Measurements from ENCODE around the gene CLPTM1L. TPM values are rescaled to one million over a fixed set of nuclear protein-coding genes. Genes with fewer than 3 reads are reported as not detected.
"Not testable (repeated sequence)": the region's sequence is repeated elsewhere in the genome, so short reads cannot be mapped to it uniquely, and the experiment has no call there.

Gene CLPTM1L
- polyA plus RNA-seq, 3 donors = 14.1 to 76.2 (median 35.0) TPM

- no peak for TF ChIP-seq CTCF (IDR thresholded peaks at IDR 0.05)
- peaks cover 26% of the 10 kb centered on the region for H3K4me1 Mint-ChIP-seq
- Histone ChIP-seq H3K79me2 (ENCODE audit: insufficient read depth, low read length) (peaks cover 28% of the 10 kb centered on the region), H3K4me1 (ENCODE audit: control insufficient read depth in 1 of 2, insufficient read depth in 2 of 2, low read length in 2 of 2) (peaks cover 16 to 30% of the 10 kb centered on the region in 2 donors), H3K4me3 (replicated peaks in 1 of 3; ENCODE audit: low read depth in 2 of 3, low read length in 3 of 3) (peak overlapping the region in 1 of 3 experiments; percentile 80), H3K27ac (ENCODE audit: low read depth in 1 of 2, low read length in 2 of 2) (peak overlapping the region in 1 of 2 donors; percentile 67), H2AFZ (ENCODE audit: insufficient read depth, low read depth, low read length, poor library complexity, severe bottlenecking) (no peak overlapping the region), H3K36me3 (replicated peaks in 1 of 2; ENCODE audit: control insufficient read depth in 1 of 2, insufficient read depth in 2 of 2, low read length in 2 of 2) (peaks cover 44 to 51% of the 10 kb centered on the region in 2 donors), H3K4me2 (replicated peaks; ENCODE audit: extremely low read depth, low read length, poor library complexity, severe bottlenecking) (peak overlapping the region; percentile 95), H3K9ac (ENCODE audit: insufficient read depth, low read length, poor library complexity, severe bottlenecking) (no peak overlapping the region), H3K9me3 (replicated peaks in 1 of 2; ENCODE audit: control insufficient read depth in 1 of 2, insufficient read depth in 1 of 2, low read length in 2 of 2) (no peaks in the 10 kb centered on the region), H3K27me3 (ENCODE audit: control insufficient read depth in 2 of 2, insufficient read depth in 2 of 2, low read length in 2 of 2) (no peaks in the 10 kb centered on the region), H4K20me1 (ENCODE audit: insufficient read depth, low read length) (peaks cover 5% of the 10 kb centered on the region)
- H3K27me3 Mint-ChIP-seq (ENCODE audit: low read depth in 3 of 3) = peaks cover 0 to 2% (median 0%) of the 10 kb centered on the region in 3 donors
- peak overlapping the region in 1 of 2 donors; percentile 85 for H3K4me3 Mint-ChIP-seq
- no peak for DNase-seq
- intact Hi-C loops (cut with micrococcal nuclease) = loop anchor here (5.0 to 10.0 kb wide), 5 partner anchors 131 to 451 kb away; partner anchors contain the start of genes BRD9 (in 1 of the 2), MRPL36 (in 1 of the 2) and TRIP13 (in 1 of the 2)
- peak overlapping the region in 1 of 7 donors; percentile 29 for H3K27ac Mint-ChIP-seq
- H3K9me3 Mint-ChIP-seq = no peaks in the 10 kb centered on the region
- H3K36me3 Mint-ChIP-seq = peaks cover 36 to 47% of the 10 kb centered on the region in 2 donors
- WGBS (ENCODE audit: insufficient coverage) = 93% methylated on average over 5 of the region's 9 CpGs
Measured at GRCh38 chr5:1343315-1343751, 1.6 kb downstream of the CLPTM1L start.

GRCh38 chr5:1342711-1343110, 2.2 kb downstream of the CLPTM1L start:
- H3K36me3 Mint-ChIP-seq = peaks cover 42 to 54% of the 10 kb centered on the region in 2 donors
- H3K27me3 Mint-ChIP-seq (ENCODE audit: low read depth in 3 of 3); DNase-seq; H3K9ac ChIP-seq (ENCODE audit: insufficient read depth, low read length, poor library complexity, severe bottlenecking); H2AFZ ChIP-seq (ENCODE audit: insufficient read depth, low read depth, low read length, poor library complexity, severe bottlenecking); H4K20me1 ChIP-seq (ENCODE audit: insufficient read depth, low read length); H3K4me3 Mint-ChIP-seq; H3K27ac ChIP-seq (ENCODE audit: low read depth in 1 of 2, low read length in 2 of 2); H3K27me3 ChIP-seq (ENCODE audit: control insufficient read depth in 2 of 2, insufficient read depth in 2 of 2, low read length in 2 of 2); H3K4me2 ChIP-seq (replicated peaks; ENCODE audit: extremely low read depth, low read length, poor library complexity, severe bottlenecking); H3K9me3 ChIP-seq (replicated peaks in 1 of 2; ENCODE audit: control insufficient read depth in 1 of 2, insufficient read depth in 1 of 2, low read length in 2 of 2); H3K27ac Mint-ChIP-seq; H3K4me3 ChIP-seq (replicated peaks in 1 of 3; ENCODE audit: low read depth in 2 of 3, low read length in 3 of 3); H3K9me3 Mint-ChIP-seq: not testable (repeated sequence)
- intact Hi-C loops (cut with micrococcal nuclease) = loop anchor here (5.0 to 10.0 kb wide), 5 partner anchors 132 to 452 kb away; partner anchors contain the start of genes BRD9 (in 1 of the 2), MRPL36 (in 1 of the 2) and TRIP13 (in 1 of the 2)
- H3K4me1 Mint-ChIP-seq = peaks cover 26% of the 10 kb centered on the region
- Histone ChIP-seq H3K79me2 (ENCODE audit: insufficient read depth, low read length) (peaks cover 28% of the 10 kb centered on the region), H3K4me1 (ENCODE audit: control insufficient read depth in 1 of 2, insufficient read depth in 2 of 2, low read length in 2 of 2) (peaks cover 16 to 30% of the 10 kb centered on the region in 2 donors), H3K36me3 (replicated peaks in 1 of 2; ENCODE audit: control insufficient read depth in 1 of 2, insufficient read depth in 2 of 2, low read length in 2 of 2) (peaks cover 50 to 57% of the 10 kb centered on the region in 2 donors)
- WGBS (ENCODE audit: insufficient coverage) = over 99% methylated on average over 13 of the region's 14 CpGs
